Neuronal stem cell (in vitro differentiated cells): ENCODE measurements around the gene CDK13.

Source experiments
- DNase-seq: peaks from one replicate; pipeline ENCODE4 v3.0.0-alpha.2; 2013; ENCODE audit warnings: low spot score
- H2AFZ ChIP-seq: one replicate; pipeline ENCODE4 v1.6.1; 2013; ENCODE audit warnings: mild to moderate bottlenecking, low read length, inconsistent platforms
- H2AK5ac ChIP-seq: 2 replicates; pipeline ENCODE4 v1.6.1; 2013; ENCODE audit warnings: low read depth, mild to moderate bottlenecking, inconsistent platforms, low read length, moderate library complexity, mixed read lengths
- H2BK120ac ChIP-seq: 2 replicates; pipeline ENCODE4 v1.6.1; 2013; ENCODE audit warnings: low read depth, mild to moderate bottlenecking, inconsistent platforms, low read length, moderate library complexity, mixed read lengths
- H2BK12ac ChIP-seq: one replicate; pipeline ENCODE4 v1.6.1; 2013; ENCODE audit warnings: low read length, inconsistent platforms
- H2BK15ac ChIP-seq: 2 replicates; pipeline ENCODE4 v1.6.1; 2013; ENCODE audit warnings: mild to moderate bottlenecking, low read length, inconsistent platforms, mixed read lengths
- H2BK5ac ChIP-seq: one replicate; pipeline ENCODE4 v1.6.1; 2013; ENCODE audit warnings: inconsistent platforms, mild to moderate bottlenecking, low read length, moderate library complexity
- H3K14ac ChIP-seq: one replicate; pipeline ENCODE4 v1.6.1; 2013; ENCODE audit warnings: low read length, inconsistent platforms
- H3K18ac ChIP-seq: 2 replicates; pipeline ENCODE4 v1.6.1; 2013; ENCODE audit warnings: low read length, inconsistent platforms
- H3K23ac ChIP-seq: 2 replicates; pipeline ENCODE4 v1.6.1; 2013; ENCODE audit warnings: low read depth, mild to moderate bottlenecking, mixed read lengths, low read length, inconsistent platforms; ENCODE audit not compliant: poor library complexity
- H3K27ac ChIP-seq: replicated peaks from 3 replicates; pipeline ENCODE4 v1.5.1; 2013; ENCODE audit warnings: low read length, inconsistent platforms
- H3K27me3 ChIP-seq, 3 experiments: 2 replicates each; pipeline ENCODE4 v1.6.1; 2013; ENCODE audit warnings: low read length in 3 of 3, mild to moderate bottlenecking in 2 of 3, inconsistent platforms in 1 of 3, low read depth in 1 of 3, mixed read lengths in 1 of 3, moderate library complexity in 1 of 3; ENCODE audit not compliant: control insufficient read depth in 3 of 3, insufficient read depth in 3 of 3
- H3K36me3 ChIP-seq, 2 donors: replicated peaks in 1 of 2; 2 replicates each; pipeline ENCODE4 v1.6.1; 2013; ENCODE audit warnings: low read length in 2 of 2; ENCODE audit not compliant: control insufficient read depth in 2 of 2, insufficient read depth in 2 of 2
- H3K4ac ChIP-seq: 2 replicates; pipeline ENCODE4 v1.6.1; 2013; ENCODE audit warnings: inconsistent platforms, mild to moderate bottlenecking, low read length, moderate library complexity
- H3K4me1 ChIP-seq, 2 donors: 1 replicate in 1 of 2; 2 replicates in 1 of 2; pipeline ENCODE4 v1.6.1; 2013; ENCODE audit warnings: low read length in 2 of 2, low read depth in 1 of 2; ENCODE audit not compliant: control insufficient read depth in 2 of 2, insufficient read depth in 1 of 2
- H3K4me2 ChIP-seq: one replicate; pipeline ENCODE4 v1.6.1; 2013; ENCODE audit warnings: mild to moderate bottlenecking, low read length, inconsistent platforms; ENCODE audit not compliant: insufficient read depth, poor library complexity, severe bottlenecking
- H3K4me3 ChIP-seq, 2 donors: 2 replicates each; pipeline ENCODE4 v1.5.1; 2013; ENCODE audit warnings: low read length in 2 of 2, mild to moderate bottlenecking in 2 of 2, inconsistent platforms in 1 of 2, moderate library complexity in 1 of 2
- H3K79me1 ChIP-seq: one replicate; pipeline ENCODE4 v1.6.1; 2013; ENCODE audit warnings: low read depth, mild to moderate bottlenecking, inconsistent platforms, low read length, moderate library complexity
- H3K9ac ChIP-seq: one replicate; pipeline ENCODE4 v1.6.1; 2013; ENCODE audit warnings: mild to moderate bottlenecking, low read depth, low read length, inconsistent platforms; ENCODE audit not compliant: poor library complexity
- H3K9me3 ChIP-seq, 2 donors: replicated peaks in 1 of 2; 2 replicates each; pipeline versions ENCODE3 to v1.6.1; 2013; ENCODE audit warnings: low read length in 2 of 2, mild to moderate bottlenecking in 2 of 2, inconsistent platforms in 1 of 2, low read depth in 1 of 2, mixed read lengths in 1 of 2, moderate library complexity in 1 of 2; ENCODE audit not compliant: control insufficient read depth in 2 of 2, insufficient read depth in 1 of 2
- H4K8ac ChIP-seq: one replicate; pipeline ENCODE4 v1.6.1; 2013; ENCODE audit warnings: low read depth, mild to moderate bottlenecking, inconsistent platforms, low read length, moderate library complexity
- H4K91ac ChIP-seq: one replicate; pipeline ENCODE4 v1.6.1; 2013; ENCODE audit warnings: low read length, low read depth, mild to moderate bottlenecking, inconsistent platforms; ENCODE audit not compliant: poor library complexity
- WGBS, 2 donors: extraction: QIAGEN DNeasy Blood & Tissue Kit; methylation state at CpG; one replicate each; pipeline ENCODE4 v1.1.7; 2013; ENCODE audit warnings: missing lambda C conversion rate in 2 of 2, mixed read lengths in 1 of 2; ENCODE audit not compliant: insufficient read length in 2 of 2, insufficient replicate concordance in 1 of 2; ENCODE audit errors: extremely low coverage in 2 of 2; 5-methylcytosine and 5-hydroxymethylcytosine counted together

Gene CDK13

GRCh38 chr7:39924122-39924521, 25.9 kb upstream of the CDK13 start:
- no peak overlapping the region for H4K8ac ChIP-seq
- no peak overlapping the region for H2BK120ac ChIP-seq
- DNase-seq = no peak
- H2BK5ac ChIP-seq = no peak overlapping the region
- no peaks in the 10 kb centered on the region for H3K36me3 ChIP-seq
- H3K23ac ChIP-seq = no peak overlapping the region
- no peak overlapping the region for H3K4me2 ChIP-seq
- H4K91ac ChIP-seq = no peak overlapping the region
- H3K9ac ChIP-seq = no peak overlapping the region
- peaks cover 0 to 2% of the 10 kb centered on the region in 2 donors for H3K4me1 ChIP-seq
- H3K4me3 ChIP-seq = no peak overlapping the region
- H3K9me3 ChIP-seq = no peaks in the 10 kb centered on the region
- no CpG with 5 or more reads among the region's 2 CpGs for WGBS, 2 donors
- H3K27me3 ChIP-seq = peaks cover 0 to 5% (median 0%) of the 10 kb centered on the region in 3 experiments
- H3K79me1 ChIP-seq = no peaks in the 10 kb centered on the region
- H3K27ac ChIP-seq = no peak overlapping the region
- no peak overlapping the region for H2AK5ac ChIP-seq
- no peak overlapping the region for H3K4ac ChIP-seq
- H2AFZ ChIP-seq = no peak overlapping the region
- no peak overlapping the region for H2BK12ac ChIP-seq
- no peak overlapping the region for H3K14ac ChIP-seq
- no peak overlapping the region for H2BK15ac ChIP-seq
- no peak overlapping the region for H3K18ac ChIP-seq

- Histone ChIP-seq H3K18ac (no peak overlapping the region), H2BK5ac (no peak overlapping the region), H2AK5ac (no peak overlapping the region)
Measured at GRCh38 chr7:39926111-39926510, 23.9 kb upstream of the CDK13 start.

GRCh38 chr7:39927018-39927417, 23.0 kb upstream of the CDK13 start:
- Histone ChIP-seq H3K4me3 (no peak overlapping the region), H2BK12ac (no peak overlapping the region), H2AFZ (no peak overlapping the region), H3K23ac (no peak overlapping the region), H3K36me3 (no peaks in the 10 kb centered on the region), H4K8ac (no peak overlapping the region), H2BK15ac (no peak overlapping the region), H3K18ac (no peak overlapping the region), H2BK120ac (no peak overlapping the region), H3K9me3 (no peaks in the 10 kb centered on the region), H3K79me1 (no peaks in the 10 kb centered on the region), H3K4me2 (no peak overlapping the region), H3K14ac (no peak overlapping the region), H3K4me1 (no peaks in the 10 kb centered on the region), H2AK5ac (no peak overlapping the region), H2BK5ac (no peak overlapping the region), H3K4ac (no peak overlapping the region), H3K27me3 (peaks cover 0 to 5% (median 0%) of the 10 kb centered on the region in 3 experiments), H4K91ac (no peak overlapping the region), H3K9ac (no peak overlapping the region), H3K27ac (no peak overlapping the region)
- no CpG with 5 or more reads among the region's 7 CpGs for WGBS, 2 donors
- no peak for DNase-seq

More at GRCh38 chr7:39926111-39926510, 23.9 kb upstream of the CDK13 start:
- Histone ChIP-seq H2BK15ac (no peak overlapping the region), H2BK120ac (no peak overlapping the region), H3K4me3 (no peak overlapping the region), H3K27ac (no peak overlapping the region), H3K9ac (no peak overlapping the region), H3K36me3 (no peaks in the 10 kb centered on the region), H3K14ac (no peak overlapping the region), H3K9me3 (no peaks in the 10 kb centered on the region), H3K23ac (no peak overlapping the region), H2BK12ac (no peak overlapping the region), H3K4ac (no peak overlapping the region), H3K27me3 (peaks cover 0 to 5% (median 0%) of the 10 kb centered on the region in 3 experiments), H4K8ac (no peak overlapping the region), H2AFZ (no peak overlapping the region), H4K91ac (no peak overlapping the region), H3K4me1 (peaks cover 0 to 2% of the 10 kb centered on the region in 2 donors), H3K79me1 (no peaks in the 10 kb centered on the region), H3K4me2 (no peak overlapping the region)
- DNase-seq = no peak

- Histone ChIP-seq H2AK5ac (no peak overlapping the region), H3K27ac (no peak overlapping the region), H2BK15ac (no peak overlapping the region), H2BK12ac (no peak overlapping the region), H3K79me1 (no peaks in the 10 kb centered on the region), H3K9ac (no peak overlapping the region), H3K23ac (no peak overlapping the region), H3K14ac (no peak overlapping the region), H3K9me3 (no peaks in the 10 kb centered on the region), H3K4me2 (no peak overlapping the region), H3K18ac (no peak overlapping the region), H4K91ac (no peak overlapping the region), H2BK120ac (no peak overlapping the region), H3K4me1 (peaks cover 2 to 3% of the 10 kb centered on the region in 2 donors), H2AFZ (no peak overlapping the region), H2BK5ac (no peak overlapping the region), H3K4me3 (no peak overlapping the region), H3K36me3 (no peaks in the 10 kb centered on the region), H3K27me3 (peaks cover 0 to 3% (median 0%) of the 10 kb centered on the region in 3 experiments), H3K4ac (no peak overlapping the region), H4K8ac (no peak overlapping the region)
- DNase-seq = no peak
- no CpG with 5 or more reads among the region's 1 CpG for WGBS, 2 donors
Measured at GRCh38 chr7:39934132-39934531, 15.9 kb upstream of the CDK13 start.
